Measurements from ENCODE around the gene ALDH9A1.
"Not testable (repeated sequence)": the region's sequence is repeated elsewhere in the genome, so short reads cannot be mapped to it uniquely, and the experiment has no call there.

ALDH9A1 gene

GRCh38 chr1:165686121-165686970 lies 12.0 kb downstream of the ALDH9A1 start:
- DNase-seq, result no peak

- no peak for DNase-seq
Measured at GRCh38 chr1:165683848-165684485, 14.4 kb downstream of the ALDH9A1 start.

- not testable (repeated sequence) for DNase-seq
Measured at GRCh38 chr1:165680773-165681172, 17.6 kb downstream of the ALDH9A1 start.

GRCh38 chr1:165680303-165680702 lies 18.1 kb downstream of the ALDH9A1 start:
- DNase-seq, result no peak

GRCh38 chr1:165679282-165680036 lies 18.9 kb downstream of the ALDH9A1 start:
- no peak for DNase-seq

GRCh38 chr1:165678509-165678908 lies 19.9 kb downstream of the ALDH9A1 start:
- DNase-seq, result no peak

- no peak for DNase-seq
Measured at GRCh38 chr1:165675794-165676193, 22.6 kb downstream of the ALDH9A1 start.

DNA sequence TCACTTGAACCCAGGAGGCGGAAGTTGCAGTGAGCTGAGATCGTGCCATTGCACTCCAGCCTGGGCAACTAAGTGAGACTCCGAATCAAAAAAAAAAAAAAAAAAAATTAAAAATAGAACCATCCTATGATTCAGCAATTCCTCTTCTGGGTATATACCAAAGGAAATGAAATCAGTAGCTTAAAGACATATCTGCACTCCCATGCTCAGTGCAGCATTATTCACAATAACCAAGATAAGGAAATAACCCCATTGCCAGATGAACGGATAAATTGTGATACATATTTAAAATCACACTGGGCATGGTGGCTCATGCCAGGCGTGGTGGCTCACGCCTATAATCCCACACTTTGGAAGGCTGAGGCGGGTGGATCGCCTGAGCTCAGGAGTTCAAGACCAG lies 23.8 kb downstream of the ALDH9A1 start:
- no peak for DNase-seq

DNA sequence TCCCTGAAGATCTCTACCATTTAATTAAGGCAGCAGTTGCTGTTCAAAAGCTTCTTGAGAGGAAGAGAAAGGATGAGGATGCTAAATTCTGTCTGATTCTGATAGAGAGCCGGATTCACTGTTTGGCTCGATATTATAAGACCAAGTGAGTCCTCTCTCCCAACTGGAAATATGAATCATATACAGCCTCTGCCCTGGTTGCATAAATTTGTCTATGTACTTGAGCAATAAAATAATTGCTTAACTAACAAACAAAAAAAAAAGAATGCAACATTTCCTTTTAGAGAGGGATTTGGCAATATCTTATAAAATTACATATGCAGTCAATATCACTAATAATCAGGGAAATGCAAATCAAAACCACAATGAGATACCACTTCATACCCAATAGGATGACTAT lies 26.8 kb downstream of the ALDH9A1 start:
- no peak for DNase-seq

GRCh38 chr1:165668184-165668583 lies 30.2 kb downstream of the ALDH9A1 start:
- no peak for DNase-seq

DNA sequence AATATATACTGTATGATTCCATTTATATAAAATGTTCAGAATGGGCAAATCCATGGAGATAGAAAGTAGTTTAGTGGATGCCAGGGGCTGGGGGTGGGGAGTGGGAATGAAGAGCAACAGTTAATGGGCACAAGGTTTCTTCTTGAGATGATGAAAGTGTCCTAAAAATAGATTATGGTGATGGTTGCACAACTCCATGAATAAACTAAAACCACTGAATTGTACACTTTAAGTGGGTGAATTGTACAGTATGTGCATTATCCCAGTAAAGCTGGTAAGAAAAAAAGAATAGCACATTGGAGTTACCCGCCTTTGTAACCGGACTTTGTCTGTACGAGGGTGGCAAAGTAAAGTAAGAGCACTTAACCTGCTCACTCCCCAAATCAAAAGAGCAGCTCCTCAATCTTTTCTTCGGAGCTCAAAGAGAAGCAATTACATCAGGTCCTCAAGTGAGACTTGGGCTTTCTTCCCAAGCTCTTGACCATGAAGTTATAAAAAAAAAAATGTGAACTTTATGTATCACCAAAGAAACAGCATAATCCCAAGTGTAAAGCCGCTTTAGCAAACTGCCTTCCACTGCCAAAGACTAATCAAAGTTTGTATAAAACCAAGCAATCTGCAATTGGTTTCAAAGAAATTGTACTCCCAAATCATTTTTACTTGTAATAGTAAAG lies 32.1 kb downstream of the ALDH9A1 start:
- DNase-seq, result no peak

DNA sequence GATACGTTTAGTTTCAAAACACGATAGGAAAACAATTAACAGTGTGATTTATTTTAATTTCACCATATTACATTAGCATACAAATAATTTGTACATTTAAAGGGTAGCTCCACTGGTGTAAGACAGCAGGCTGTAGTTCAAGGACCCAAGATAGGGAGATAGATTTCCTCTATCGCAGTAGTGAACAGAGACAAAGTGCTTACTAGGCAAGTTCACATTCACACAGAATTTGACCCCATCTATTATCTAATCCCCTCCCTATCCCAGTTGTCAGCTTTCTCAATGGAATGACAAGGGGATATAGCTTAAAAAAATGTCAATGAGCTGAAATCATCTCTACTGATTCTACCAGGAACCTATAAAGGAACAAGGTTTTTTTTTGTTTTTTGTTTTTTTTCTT lies 36.2 kb downstream of the ALDH9A1 start:
- DNase-seq, result no peak

- DNase-seq, result no peak
Measured at GRCh38 chr1:165661703-165662102, 36.7 kb downstream of the ALDH9A1 start.

- DNase-seq, result no peak
Measured at GRCh38 chr1:165659581-165659895, 38.8 kb downstream of the ALDH9A1 start.

DNA sequence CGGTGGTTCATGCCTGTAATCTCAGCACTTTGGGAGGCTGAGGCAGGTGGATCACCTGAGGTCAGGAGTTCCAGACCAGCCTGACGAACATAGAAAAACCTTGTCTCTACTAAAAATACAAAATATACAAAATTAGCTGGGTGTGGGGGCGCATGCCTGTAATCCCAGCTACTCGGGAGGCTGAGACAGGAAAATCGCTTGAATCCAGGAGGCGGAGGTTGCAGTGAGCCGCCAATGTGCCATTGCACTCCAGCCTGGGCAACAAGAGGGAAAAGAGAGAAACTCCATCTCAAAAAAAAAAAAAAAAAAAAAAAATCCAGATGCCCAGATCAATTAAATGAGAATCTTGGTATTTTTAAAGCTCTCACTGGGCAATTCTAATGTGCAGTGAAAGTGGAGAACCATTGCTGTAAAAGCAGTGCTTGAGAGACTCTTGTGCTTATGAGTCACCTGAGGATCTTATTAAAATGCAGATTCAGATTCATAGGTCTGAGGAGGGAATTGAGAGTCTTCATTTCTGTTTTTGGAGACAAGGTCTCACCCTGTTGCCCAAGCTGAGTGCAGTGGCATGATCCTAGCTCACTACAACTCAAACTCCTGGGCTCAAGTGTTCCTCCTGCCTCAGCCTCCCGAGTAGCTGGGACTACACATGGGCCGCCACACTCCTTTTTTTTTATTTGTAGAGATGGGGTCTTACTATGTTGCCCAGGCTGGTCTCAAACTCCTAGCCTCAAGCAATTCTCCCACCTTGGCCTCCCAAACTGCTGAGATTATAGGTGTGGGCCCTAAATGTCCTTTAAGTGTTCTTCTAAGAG lies 39.4 kb downstream of the ALDH9A1 start:
- not testable (repeated sequence) for DNase-seq

GRCh38 chr1:165650981-165651625 lies 47.3 kb downstream of the ALDH9A1 start:
- no peak for DNase-seq

GRCh38 chr1:165648919-165649572 lies 49.3 kb downstream of the ALDH9A1 start:
- no peak for DNase-seq

- DNase-seq, result no peak
Measured at GRCh38 chr1:165647970-165648369, 50.4 kb downstream of the ALDH9A1 start.

- DNase-seq, result no peak
Measured at GRCh38 chr1:165647517-165647916, 50.8 kb downstream of the ALDH9A1 start.

DNA sequence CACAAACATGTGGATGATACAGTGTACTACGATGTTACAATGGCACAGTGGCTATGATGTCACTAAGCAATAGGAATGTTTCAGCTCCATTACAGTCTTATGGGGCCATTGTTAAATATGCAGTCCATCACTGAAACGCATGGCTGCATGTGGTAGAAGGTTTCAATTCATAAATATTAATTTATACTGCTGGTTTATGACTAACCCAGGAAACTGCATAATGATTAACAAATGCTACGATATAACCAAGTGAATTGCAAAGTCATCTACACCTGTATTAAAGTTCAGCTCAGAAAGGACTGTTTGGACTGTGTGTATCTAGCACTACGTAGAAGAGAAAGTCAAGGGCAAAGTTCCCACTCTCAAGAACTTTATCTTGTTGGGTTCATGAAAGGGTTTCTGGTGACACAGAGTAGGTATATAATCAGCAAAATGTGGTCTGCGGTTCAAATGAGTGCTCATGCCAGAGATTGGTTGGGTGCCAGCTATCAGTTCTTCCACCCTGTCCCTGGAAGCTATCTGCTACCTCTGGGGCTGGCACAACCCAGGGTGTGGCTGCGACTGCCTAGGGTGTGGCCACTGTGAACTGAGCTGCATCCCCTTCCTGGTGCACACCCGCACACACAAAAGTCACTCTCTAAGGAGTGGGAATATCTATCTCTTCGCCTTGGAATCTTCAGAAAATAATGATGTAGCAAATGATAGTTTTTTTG lies 52.6 kb downstream of the ALDH9A1 start:
- no peak for DNase-seq
